PFSK-1 (cell line): ENCODE measurements around the gene PPIL4.

Source experiments
- FOXP2 ChIP-seq: optimal IDR thresholded peaks from 2 replicates; pipeline ENCODE3; 2011; ENCODE audit warnings: borderline replicate concordance, control low read depth, inconsistent platforms; ENCODE audit not compliant: insufficient read depth; ENCODE audit errors: extremely low read length, extremely low read depth
- POLR2AphosphoS5 ChIP-seq: IDR thresholded peaks from 2 replicates; pipeline ENCODE4 v1.6.1; 2012; ENCODE audit warnings: low read depth, mild to moderate bottlenecking, control low read depth, low read length, moderate library complexity
- REST ChIP-seq, 2 experiments: IDR thresholded peaks; 2 replicates each; pipeline versions ENCODE4 v1.6.1 to v1.8.0; 2011 to 2012; ENCODE audit warnings: low read depth in 2 of 2, low read length in 2 of 2, control low read depth in 1 of 2, inconsistent platforms in 1 of 2, mild to moderate bottlenecking in 1 of 2, moderate library complexity in 1 of 2; ENCODE audit not compliant: insufficient read depth in 1 of 2
- SIN3A ChIP-seq: IDR thresholded peaks from 2 replicates; pipeline ENCODE4 v1.6.1; 2012; ENCODE audit warnings: mild to moderate bottlenecking, low read length, moderate library complexity, borderline replicate concordance; ENCODE audit not compliant: insufficient read depth
- TAF1 ChIP-seq: IDR thresholded peaks from 2 replicates; pipeline ENCODE4 v1.6.1; 2012; ENCODE audit warnings: low read length, control low read depth, borderline replicate concordance; ENCODE audit not compliant: insufficient read depth

Gene PPIL4

GRCh38 chr6:149581349-149581748 is 35.5 kb upstream of the PPIL4 start:
- TF ChIP-seq POLR2AphosphoS5 (no peak), FOXP2 (no peak), SIN3A (no peak), TAF1 (no peak), REST (IDR thresholded peaks at IDR 0.05; ENCODE audit: insufficient read depth in 1 of 2, low read depth in 2 of 2, low read length in 2 of 2) (no peak)

GRCh38 chr6:149580880-149581279 is 35.0 kb upstream of the PPIL4 start:
- TF ChIP-seq POLR2AphosphoS5 = no peak
- TF ChIP-seq SIN3A = no peak
- TF ChIP-seq REST (IDR thresholded peaks at IDR 0.05; ENCODE audit: insufficient read depth in 1 of 2, low read depth in 2 of 2, low read length in 2 of 2) = no peak
- TF ChIP-seq TAF1 = no peak
- no peak for TF ChIP-seq FOXP2

- TF ChIP-seq TAF1 (no peak), REST (IDR thresholded peaks at IDR 0.05; ENCODE audit: insufficient read depth in 1 of 2, low read depth in 2 of 2, low read length in 2 of 2) (no peak), FOXP2 (no peak), SIN3A (no peak), POLR2AphosphoS5 (no peak)
These were observed 22.2 kb upstream of the PPIL4 start for GRCh38 chr6:149567945-149568585.

- TF ChIP-seq TAF1 (no peak), POLR2AphosphoS5 (no peak), FOXP2 (no peak), REST (IDR thresholded peaks at IDR 0.05; ENCODE audit: insufficient read depth in 1 of 2, low read depth in 2 of 2, low read length in 2 of 2) (no peak), SIN3A (no peak; the same call in 1 of the 2 replicates)
These were observed 21.3 kb upstream of the PPIL4 start for GRCh38 chr6:149567194-149567586.
